GM19193 (cell line): Measurements from ENCODE around the gene DTWD2.
A peak's percentile ranks its signal among the peaks of the same experiment; 100 is the strongest.

Experiments used
- POLR2A ChIP-seq: IDR thresholded peaks from 4 replicates; pipeline ENCODE4 v1.6.1; 2011; ENCODE audit not compliant: insufficient read depth, insufficient read length; ENCODE audit errors: extremely low read depth

Gene DTWD2, protein sequence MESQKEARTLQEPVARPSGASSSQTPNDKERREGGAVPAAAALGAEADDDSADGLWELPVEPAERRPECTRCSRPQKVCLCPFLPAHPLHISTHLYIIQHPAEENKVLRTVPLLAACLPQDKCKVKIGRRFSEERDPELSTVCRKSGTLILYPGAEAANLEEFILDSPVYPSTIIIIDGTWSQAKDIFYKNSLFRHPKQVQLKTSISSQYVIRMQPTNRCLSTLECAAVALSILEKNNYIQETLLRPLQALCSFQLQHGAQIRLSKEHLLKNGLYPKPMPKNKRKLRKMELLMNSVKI

GRCh38 chr5:118987988-118988865 is at the start of gene DTWD2:
Gene DTWD2, minus strand, starts transcription at chr5:118988547. Its CDS starts 36 bp downstream, at chr5:118988511.
- TF ChIP-seq POLR2A, result peak; percentile 64

GRCh38 chr5:119037496-119038215 is 49.3 kb upstream of the DTWD2 start:
- TF ChIP-seq POLR2A, result no peak

DNA sequence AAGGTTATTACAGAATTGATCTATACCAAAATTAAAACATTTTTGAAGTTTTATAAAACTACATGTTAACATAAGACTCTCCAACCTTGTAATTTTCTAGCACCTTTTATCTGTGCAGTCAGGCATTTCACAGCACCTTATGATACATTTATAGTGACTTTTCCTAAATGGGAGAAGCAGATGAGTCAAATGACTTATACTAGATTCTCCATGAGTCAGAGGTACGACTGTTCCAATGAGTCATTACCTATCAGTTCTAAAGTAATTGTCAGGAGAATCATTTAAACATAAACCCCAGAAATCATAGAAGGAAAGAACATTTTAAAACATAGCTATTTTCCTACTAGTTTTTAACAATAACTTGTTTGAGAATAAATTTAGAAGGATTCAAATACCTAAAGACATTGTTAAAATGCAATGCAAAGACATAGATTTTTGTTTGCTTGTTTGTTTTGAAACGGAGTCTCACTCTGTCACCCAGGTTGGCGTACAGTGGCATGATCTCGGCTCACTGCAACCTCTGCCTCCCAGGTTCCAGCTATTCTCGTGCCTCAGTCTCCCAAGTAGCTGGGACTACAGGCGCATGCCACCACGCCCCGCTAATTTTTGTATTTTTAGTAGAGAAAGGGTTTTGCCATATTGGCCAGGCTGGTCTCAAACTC is 47.9 kb upstream of the DTWD2 start:
- TF ChIP-seq POLR2A, result no peak

- TF ChIP-seq POLR2A, result no peak
Observed at GRCh38 chr5:119033135-119033534, 44.8 kb upstream of the DTWD2 start.

GRCh38 chr5:119032656-119033055 is 44.3 kb upstream of the DTWD2 start:
- TF ChIP-seq POLR2A, result no peak

- TF ChIP-seq POLR2A, result peak; percentile 44
Observed at GRCh38 chr5:119031905-119032304, 43.6 kb upstream of the DTWD2 start.

DNA sequence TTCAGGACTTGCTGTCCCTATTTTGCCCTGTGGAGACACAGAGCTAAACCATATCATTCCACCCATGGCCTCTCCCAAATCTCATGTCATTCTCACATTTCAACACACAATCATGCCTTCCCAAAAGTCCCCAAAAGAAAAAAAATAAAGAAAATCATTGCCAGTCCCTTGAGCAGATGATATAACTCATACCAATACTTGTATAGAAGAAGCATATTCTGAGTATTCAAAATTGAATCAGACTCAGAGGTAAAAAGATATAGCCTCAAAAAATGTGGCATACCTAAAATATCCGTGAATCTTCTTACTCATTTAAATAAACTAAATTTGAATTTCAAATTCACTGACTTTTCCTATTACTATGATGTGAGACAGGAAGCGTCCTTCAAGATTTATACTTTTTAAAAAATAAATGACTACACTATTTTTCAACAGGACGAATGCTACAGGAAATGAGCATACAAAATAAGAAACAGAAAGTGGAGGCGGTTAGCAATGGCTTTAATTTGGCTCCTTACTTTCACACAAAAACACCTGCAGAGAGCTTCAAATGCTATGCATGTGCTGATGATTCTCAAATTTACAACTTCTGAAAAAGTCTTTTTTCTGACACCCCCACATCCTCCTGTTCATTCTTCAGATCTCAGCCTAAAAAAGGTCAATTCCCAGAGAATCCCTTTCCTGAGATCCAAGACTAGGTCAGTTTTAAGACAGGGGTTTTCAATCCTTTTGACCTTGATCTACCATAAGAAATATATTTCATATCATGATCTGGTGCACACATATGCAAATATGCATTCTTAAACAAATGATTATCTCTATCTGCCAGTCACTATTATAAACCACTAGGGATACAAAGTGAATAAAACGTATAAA is 42.9 kb upstream of the DTWD2 start:
- TF ChIP-seq POLR2A, result no peak

- TF ChIP-seq POLR2A, result no peak
Observed at GRCh38 chr5:119028575-119028974, 40.2 kb upstream of the DTWD2 start.

- no peak for TF ChIP-seq POLR2A
Observed at GRCh38 chr5:119022773-119023172, 34.4 kb upstream of the DTWD2 start.

DNA sequence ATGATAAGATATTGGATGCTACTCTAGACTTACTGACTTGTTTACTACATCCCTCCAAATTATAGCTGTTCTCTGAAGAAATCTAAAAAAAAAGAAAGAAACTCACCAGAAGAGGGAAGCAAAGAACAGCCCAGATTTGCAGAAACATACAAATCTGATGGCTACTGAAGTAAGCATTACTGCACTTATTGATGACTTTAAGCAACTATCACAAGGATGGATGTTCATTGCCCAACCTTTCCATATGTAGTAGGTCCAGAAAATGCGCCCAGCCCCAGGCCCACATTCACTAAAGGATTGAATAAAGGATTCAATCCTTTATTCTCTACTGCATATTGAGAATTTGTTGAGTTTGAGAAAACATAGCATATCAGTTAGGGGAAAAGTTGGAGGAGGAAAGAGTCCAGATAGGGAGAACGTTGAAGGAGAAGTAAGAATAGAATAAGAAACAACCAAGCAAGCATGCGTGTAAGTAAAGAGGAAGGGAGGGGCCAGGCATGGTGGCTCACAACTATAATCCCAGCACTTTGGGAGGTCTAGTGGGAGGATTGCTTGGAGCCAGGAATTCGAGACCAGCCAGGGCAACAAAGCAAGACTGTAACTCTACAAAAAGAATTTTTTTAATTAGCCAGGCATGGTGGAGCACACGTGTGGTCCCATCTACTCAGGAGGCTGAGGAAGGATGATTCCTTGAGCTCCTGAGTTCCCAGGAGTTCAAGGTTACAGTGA is 33.8 kb upstream of the DTWD2 start:
- no peak for TF ChIP-seq POLR2A

GRCh38 chr5:119021149-119021732 is 32.9 kb upstream of the DTWD2 start:
- no peak for TF ChIP-seq POLR2A

GRCh38 chr5:119019949-119020348 is 31.6 kb upstream of the DTWD2 start:
- TF ChIP-seq POLR2A, result no peak

DNA sequence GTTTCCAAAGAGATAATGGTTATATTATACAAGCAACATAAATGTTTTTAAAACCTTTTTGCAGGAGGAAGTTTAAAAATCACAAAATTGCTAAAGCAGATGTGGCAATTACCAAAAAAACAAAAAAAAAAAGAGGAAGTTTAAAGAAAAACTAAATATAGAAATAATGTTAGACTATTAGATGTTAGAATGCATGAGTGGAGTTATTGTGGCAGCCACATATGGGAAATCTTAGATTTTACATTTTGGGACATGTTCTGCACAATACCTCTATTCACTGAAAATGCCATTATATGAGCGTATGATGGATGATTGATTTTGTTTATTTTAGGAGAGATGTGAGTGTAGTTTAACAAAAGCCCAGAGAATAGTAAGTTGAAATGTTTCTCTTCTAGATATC is 31.2 kb upstream of the DTWD2 start:
- no peak for TF ChIP-seq POLR2A
